Esophagus squamous epithelium (tissue), 4 donors: Measurements from ENCODE around the gene TREX2.

Source experiments
- CTCF ChIP-seq, 6 experiments: fragments of 450-650 bp in 4 of 6; fragments of 200-600 bp in 2 of 6; sonication (generic) in 2 of 6; IDR thresholded peaks; one replicate each; pipeline ENCODE4 v1.5.1; 2016 to 2019; ENCODE audit warnings: antibody characterized with exemption in 6 of 6, mild to moderate bottlenecking in 4 of 6, moderate library complexity in 4 of 6
- POLR2A ChIP-seq, 4 donors: fragments of 450-650 bp; IDR thresholded peaks; one replicate each; pipeline ENCODE4 v1.6.1; 2017; ENCODE audit warnings: antibody characterized with exemption in 4 of 4, mild to moderate bottlenecking in 4 of 4, moderate library complexity in 3 of 4

GRCh38 chrX:153474266-153474665 lies 28.4 kb upstream of the TREX2 start:
- TF ChIP-seq CTCF (IDR thresholded peaks at IDR 0.05) (no peak), POLR2A (IDR thresholded peaks at IDR 0.05) (no peak)
